SK-N-SH (cell line): Measurements from ENCODE around the gene SYT5. TPM values are rescaled to one million over a fixed set of nuclear protein-coding genes. Genes with fewer than 3 reads are reported as not detected.
A peak's percentile ranks its signal among the peaks of the same experiment; 100 is the strongest.

Experiments
- CTCF ChIA-PET: fragments of 300-600, 350-600 bp; formaldehyde crosslinking; extraction: SDS; loops from one replicate; lab custom pipeline; 2021; lab: Yijun Ruan, JAX
- POLR2A ChIA-PET: fragments of 350-600 bp; sonication (Branson Sonifier 250); formaldehyde crosslinking; extraction: SDS; loops from one replicate; lab custom pipeline; 2020; ENCODE audit warnings: antibody characterized with exemption, inconsistent platforms; lab: Yijun Ruan, JAX
- DNase-seq: peaks from one replicate; pipeline ENCODE4 v3.0.0; 2012
- H2AFZ ChIP-seq: fragments of 200-600 bp; sonication (generic); 2 replicates; pipeline ENCODE4 v1.8.1; 2016; ENCODE audit warnings: antibody characterized with exemption, mild to moderate bottlenecking, low read depth
- H3F3A ChIP-seq: fragments of 200-600 bp; sonication (generic); replicated peaks from 2 replicates; pipeline ENCODE3; 2016; ENCODE audit warnings: antibody characterized with exemption, mild to moderate bottlenecking; ENCODE audit not compliant: insufficient read depth
- H3K27ac ChIP-seq, 2 experiments: fragments of 200-500 bp in 1 of 2; fragments of 200-600 bp in 1 of 2; sonication (Bioruptor generic) in 1 of 2; sonication (generic), shearing (Covaris generic) in 1 of 2; 2 replicates each; pipeline versions ENCODE4 v1.5.1 to v1.6.1; 2014 to 2016; ENCODE audit warnings: low read depth in 2 of 2, inconsistent platforms in 1 of 2, low read length in 1 of 2, mild to moderate bottlenecking in 1 of 2, mixed read lengths in 1 of 2
- H3K27me3 ChIP-seq: fragments of 200-600 bp; sonication (generic), shearing (Covaris generic); 2 replicates; pipeline ENCODE4 v1.6.1; 2016; ENCODE audit warnings: mixed run types; ENCODE audit not compliant: insufficient read depth
- H3K36me3 ChIP-seq, 2 experiments: fragments of 200-500 bp in 1 of 2; fragments of 200-600 bp in 1 of 2; sonication (Bioruptor generic) in 1 of 2; sonication (generic) in 1 of 2; replicated peaks in 1 of 2; 2 replicates each; pipeline versions ENCODE3 to v1.5.1; 2014 to 2016; ENCODE audit warnings: low read length in 1 of 2, mild to moderate bottlenecking in 1 of 2; ENCODE audit not compliant: insufficient read depth in 2 of 2, control insufficient read depth in 1 of 2
- H3K4me1 ChIP-seq, 2 experiments: fragments of 200-500 bp in 1 of 2; fragments of 200-600 bp in 1 of 2; sonication (Bioruptor generic) in 1 of 2; sonication (generic), shearing (Covaris generic) in 1 of 2; 2 replicates each; pipeline versions ENCODE4 v1.5.1 to v1.6.1; 2014 to 2016; ENCODE audit warnings: low read depth in 1 of 2, low read length in 1 of 2, mixed run types in 1 of 2; ENCODE audit not compliant: insufficient read depth in 2 of 2, control insufficient read depth in 1 of 2
- H3K4me2 ChIP-seq: fragments of 200-600 bp; sonication (generic), shearing (Covaris generic); 2 replicates; pipeline ENCODE4 v1.6.1; 2017; ENCODE audit warnings: mixed run types
- H3K4me3 ChIP-seq, 2 experiments: fragments of 200-500 bp in 1 of 2; fragments of 200-600 bp in 1 of 2; sonication (Bioruptor generic) in 1 of 2; sonication (generic), shearing (Covaris generic) in 1 of 2; 2 replicates each; pipeline versions ENCODE4 v1.5.1 to v1.8.1; 2014 to 2016; ENCODE audit warnings: low read depth in 2 of 2, inconsistent platforms in 1 of 2, low read length in 1 of 2, mild to moderate bottlenecking in 1 of 2, mixed read lengths in 1 of 2, moderate library complexity in 1 of 2
- H3K79me2 ChIP-seq: fragments of 200-600 bp; sonication (generic); 2 replicates; pipeline ENCODE4 v1.8.1; 2017; ENCODE audit warnings: mild to moderate bottlenecking; ENCODE audit not compliant: insufficient read depth
- H3K9ac ChIP-seq: fragments of 200-600 bp; sonication (generic); 2 replicates; pipeline ENCODE4 v1.6.1; 2017; ENCODE audit warnings: mixed run types
- H3K9me2 ChIP-seq: fragments of 200-600 bp; sonication (generic); 2 replicates; pipeline ENCODE4 v1.6.1; 2017; ENCODE audit warnings: mixed run types
- H3K9me3 ChIP-seq: fragments of 200-600 bp; sonication (generic); 2 replicates; pipeline ENCODE4 v1.6.1; 2017; ENCODE audit warnings: mixed run types, mild to moderate bottlenecking, moderate library complexity
- H4K20me1 ChIP-seq: fragments of 200-600 bp; sonication (generic); 2 replicates; pipeline ENCODE4 v1.6.1; 2017; ENCODE audit warnings: mild to moderate bottlenecking, mixed run types; ENCODE audit not compliant: insufficient read depth
- CHD2 ChIP-seq: fragments of 150-350 bp; IDR thresholded peaks from 2 replicates; pipeline ENCODE4 v1.6.1; 2018; ENCODE audit warnings: low read length; ENCODE audit not compliant: partially characterized antibody
- EP300 ChIP-seq, 2 experiments: IDR thresholded peaks; 2 replicates each; pipeline versions ENCODE4 v1.4.0 to v1.6.1; 2012; ENCODE audit warnings: borderline replicate concordance in 1 of 2, low read depth in 1 of 2, low read length in 1 of 2
- EZH2phosphoT487 ChIP-seq: fragments of 200-600 bp; sonication (generic); IDR thresholded peaks from 2 replicates; pipeline ENCODE4 v1.6.1; 2017; ENCODE audit warnings: low read depth, mixed run types, mild to moderate bottlenecking, antibody characterized with exemption, moderate library complexity, borderline replicate concordance
- FOXJ3 ChIP-seq: sonication (generic); formaldehyde crosslinking; IDR thresholded peaks from 2 replicates; pipeline ENCODE4 v1.5.1; 2020; ENCODE audit warnings: mild to moderate bottlenecking, missing genetic modification reagents
- GABPA ChIP-seq: IDR thresholded peaks from 2 replicates; pipeline ENCODE4 v1.4.0; 2012; ENCODE audit warnings: low read depth, mild to moderate bottlenecking
- IRF3 ChIP-seq: fragments of 150-350 bp; IDR thresholded peaks from 2 replicates; pipeline ENCODE4 v1.6.1; 2016; ENCODE audit warnings: mild to moderate bottlenecking, low read depth, low read length
- JUND ChIP-seq: IDR thresholded peaks from 2 replicates; pipeline ENCODE4 v1.4.0; 2012
- MXI1 ChIP-seq: IDR thresholded peaks from 2 replicates; pipeline ENCODE4 v1.6.1; 2012; ENCODE audit warnings: mild to moderate bottlenecking, low read depth, low read length, improper control_type of control experiment
- NRF1 ChIP-seq: IDR thresholded peaks from 2 replicates; pipeline ENCODE4 v1.6.1; 2012; ENCODE audit warnings: low read depth, mild to moderate bottlenecking, low read length
- RCOR1 ChIP-seq: fragments of 150-350 bp; IDR thresholded peaks from 2 replicates; pipeline ENCODE4 v1.6.1; 2017; ENCODE audit warnings: antibody characterized with exemption, low read length
- REST ChIP-seq: IDR thresholded peaks from 2 replicates; pipeline ENCODE4 v1.6.1; 2012; ENCODE audit warnings: mild to moderate bottlenecking, low read depth, low read length, moderate library complexity
- TAF1 ChIP-seq: IDR thresholded peaks from 2 replicates; pipeline ENCODE4 v1.6.1; 2012; ENCODE audit warnings: low read depth, mild to moderate bottlenecking, low read length, moderate library complexity, borderline replicate concordance
- USF1 ChIP-seq: IDR thresholded peaks from 2 replicates; pipeline ENCODE4 v1.4.0; 2012; ENCODE audit warnings: low read depth, borderline replicate concordance
- ZBTB33 ChIP-seq: IDR thresholded peaks from 2 replicates; pipeline ENCODE4 v1.4.0; 2012; ENCODE audit warnings: low read depth, borderline replicate concordance
- WGBS: methylation state at CpG from one replicate; pipeline ENCODE4 v1.1.6; 2017; ENCODE audit warnings: low lambda C conversion rate; 5-methylcytosine and 5-hydroxymethylcytosine counted together
- polyA plus RNA-seq, 3 experiments: library from polyadenylated mRNA; depleted of rRNA; stranded (reverse); fragments of >200 nt; gene quantifications; 2 replicates each; pipeline ENCODE4 v1.2.3, GENCODE V29; 2012
- TF ChIP-seq, protein P1 (sequence below): IDR thresholded peaks from 2 replicates; pipeline ENCODE4; 2012

SYT5 gene
- polyA plus RNA-seq, 1 of the 3 experiments (the other 2 are of a cell fraction): 0.21 TPM

GRCh38 chr19:55173714-55174409 lies 6.2 kb downstream of the SYT5 start:
- DNase-seq: peak; percentile 74
- H3K9ac ChIP-seq: no peak overlapping the region
- TF ChIP-seq NRF1 (no peak), ZBTB33 (no peak), GABPA (no peak), IRF3 (no peak), CHD2 (no peak), RCOR1 (no peak), EP300 (IDR thresholded peaks at IDR 0.05; ENCODE audit: borderline replicate concordance in 1 of 2, low read depth in 1 of 2, low read length in 1 of 2) (no peak), EZH2phosphoT487 (no peak)
- TF ChIP-seq, all 33 proteins: peak for 0
- H3K4me2 ChIP-seq: no peak overlapping the region
- H3F3A ChIP-seq: no peaks in the 10 kb centered on the region
- H3K4me3 ChIP-seq: no peak overlapping the region
- no peak overlapping the region for H3K27ac ChIP-seq
- H4K20me1 ChIP-seq: no peaks in the 10 kb centered on the region
- no peaks in the 10 kb centered on the region for H3K9me2 ChIP-seq
- no peaks in the 10 kb centered on the region for H3K9me3 ChIP-seq
- no peaks in the 10 kb centered on the region for H3K79me2 ChIP-seq
- ChIA-PET POLR2A (interaction anchor here (0.8 kb wide), 1 partner anchor 42 kb away, joined by 3 read pairs; no protein-coding TSS in a partner anchor), CTCF (interaction anchor here (0.6 to 1.5 kb wide), 3 partner anchors 8 to 47 kb away, joined by 3 to 4 read pairs (median 3); no protein-coding TSS in a partner anchor)
- H3K27me3 ChIP-seq: peaks cover 29% of the 10 kb centered on the region; the same call in 1 of the 2 replicates
- H3K4me1 ChIP-seq: peaks cover 0 to 3% of the 10 kb centered on the region in 2 experiments; a peak in 1 of 4 replicates
- H2AFZ ChIP-seq: no peak overlapping the region
- 67% methylated on average over 31 of the region's 37 CpGs for WGBS
- H3K36me3 ChIP-seq: no peaks in the 10 kb centered on the region

GRCh38 chr19:55173186-55173713 lies 6.8 kb downstream of the SYT5 start:
- no peak overlapping the region for H3K9ac ChIP-seq
- no peak for TF ChIP-seq USF1
- TF ChIP-seq REST: no peak
- no peak for TF ChIP-seq MXI1
- no peak for TF ChIP-seq FOXJ3 (CRISPR knock-in tag)
- TF ChIP-seq IRF3: no peak
- TF ChIP-seq, protein P1, sequence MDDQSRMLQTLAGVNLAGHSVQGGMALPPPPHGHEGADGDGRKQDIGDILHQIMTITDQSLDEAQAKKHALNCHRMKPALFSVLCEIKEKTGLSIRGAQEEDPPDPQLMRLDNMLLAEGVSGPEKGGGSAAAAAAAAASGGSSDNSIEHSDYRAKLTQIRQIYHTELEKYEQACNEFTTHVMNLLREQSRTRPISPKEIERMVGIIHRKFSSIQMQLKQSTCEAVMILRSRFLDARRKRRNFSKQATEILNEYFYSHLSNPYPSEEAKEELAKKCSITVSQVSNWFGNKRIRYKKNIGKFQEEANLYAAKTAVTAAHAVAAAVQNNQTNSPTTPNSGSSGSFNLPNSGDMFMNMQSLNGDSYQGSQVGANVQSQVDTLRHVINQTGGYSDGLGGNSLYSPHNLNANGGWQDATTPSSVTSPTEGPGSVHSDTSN: no peak
- TF ChIP-seq JUND: no peak
- TF ChIP-seq TAF1: no peak

More at GRCh38 chr19:55173186-55173713, 6.8 kb downstream of the SYT5 start:
- peaks cover 35% of the 10 kb centered on the region; the same call in 1 of the 2 replicates for H3K27me3 ChIP-seq
- peaks cover 0 to 2% of the 10 kb centered on the region in 2 experiments; a peak in 1 of 4 replicates for H3K4me1 ChIP-seq
- H3K9me2 ChIP-seq: no peaks in the 10 kb centered on the region
- no peaks in the 10 kb centered on the region for H3K79me2 ChIP-seq
- H3K27ac ChIP-seq: no peak overlapping the region
- H2AFZ ChIP-seq: no peak overlapping the region
- no peaks in the 10 kb centered on the region for H4K20me1 ChIP-seq
- H3F3A ChIP-seq: no peaks in the 10 kb centered on the region
- ChIA-PET CTCF (interaction anchor here (1.5 kb wide), 1 partner anchor 13 kb away, joined by 4 read pairs; no protein-coding TSS in a partner anchor), POLR2A (no interaction called here)
- no peak overlapping the region for H3K4me2 ChIP-seq
- H3K4me3 ChIP-seq: no peak overlapping the region
- 59% methylated on average over 23 of the region's 32 CpGs for WGBS
- H3K36me3 ChIP-seq: no peaks in the 10 kb centered on the region
- DNase-seq: no peak
- H3K9me3 ChIP-seq: no peaks in the 10 kb centered on the region
